Measurements from ENCODE around the gene CACNA1C. TPM values are rescaled to one million over a fixed set of nuclear protein-coding genes. Genes with fewer than 3 reads are reported as not detected.

CACNA1C gene
- total RNA-seq, 2 experiments from 2014 or later = 0.05 to 0.08 TPM

DNA sequence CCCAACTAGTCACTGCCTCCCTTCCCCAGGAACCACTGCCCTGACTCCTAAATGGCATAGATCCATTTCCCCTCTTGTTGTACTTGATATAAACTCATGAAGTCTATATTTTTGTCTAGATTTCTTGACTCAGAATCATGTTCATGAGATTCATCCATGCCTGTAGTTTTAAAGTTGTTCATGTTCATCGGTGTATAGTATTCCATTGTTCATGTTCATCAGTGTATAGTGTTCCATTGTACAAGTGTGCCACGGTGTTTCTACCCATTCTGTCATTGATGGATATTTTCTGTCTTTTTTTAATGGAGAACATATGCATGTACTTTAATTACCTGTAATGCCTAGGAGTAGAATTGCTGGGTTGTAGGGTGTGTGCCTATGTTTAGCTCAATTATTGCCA, 261.7 kb downstream of the CACNA1C start:
- ATAC-seq (ENCODE audit: poor library complexity) = no peak
- POLR2A ChIA-PET = no interaction called here
- H3K4me3 ChIP-seq (ENCODE audit: low read length) = no peak overlapping the region
- DNase-seq = no peak
- TF ChIP-seq, protein P1, sequence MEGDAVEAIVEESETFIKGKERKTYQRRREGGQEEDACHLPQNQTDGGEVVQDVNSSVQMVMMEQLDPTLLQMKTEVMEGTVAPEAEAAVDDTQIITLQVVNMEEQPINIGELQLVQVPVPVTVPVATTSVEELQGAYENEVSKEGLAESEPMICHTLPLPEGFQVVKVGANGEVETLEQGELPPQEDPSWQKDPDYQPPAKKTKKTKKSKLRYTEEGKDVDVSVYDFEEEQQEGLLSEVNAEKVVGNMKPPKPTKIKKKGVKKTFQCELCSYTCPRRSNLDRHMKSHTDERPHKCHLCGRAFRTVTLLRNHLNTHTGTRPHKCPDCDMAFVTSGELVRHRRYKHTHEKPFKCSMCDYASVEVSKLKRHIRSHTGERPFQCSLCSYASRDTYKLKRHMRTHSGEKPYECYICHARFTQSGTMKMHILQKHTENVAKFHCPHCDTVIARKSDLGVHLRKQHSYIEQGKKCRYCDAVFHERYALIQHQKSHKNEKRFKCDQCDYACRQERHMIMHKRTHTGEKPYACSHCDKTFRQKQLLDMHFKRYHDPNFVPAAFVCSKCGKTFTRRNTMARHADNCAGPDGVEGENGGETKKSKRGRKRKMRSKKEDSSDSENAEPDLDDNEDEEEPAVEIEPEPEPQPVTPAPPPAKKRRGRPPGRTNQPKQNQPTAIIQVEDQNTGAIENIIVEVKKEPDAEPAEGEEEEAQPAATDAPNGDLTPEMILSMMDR (IDR thresholded peaks at IDR 0.05) = no peak
- H3K27me3 Mint-ChIP-seq = no peaks in the 10 kb centered on the region
- no peaks in the 10 kb centered on the region for H3K9me3 ChIP-seq (ENCODE audit: control insufficient read depth in 1 of 2, insufficient read depth in 1 of 2, low read length in 2 of 2)
- H3K27ac ChIP-seq (ENCODE audit: low read depth in 1 of 2, low read length in 2 of 2) = no peak overlapping the region
- no peaks in the 10 kb centered on the region for H3K4me1 Mint-ChIP-seq (ENCODE audit: low read depth)
- intact Hi-C loops (cut with DNase I, micrococcal nuclease) = no loop called here
- H3K36me3 Mint-ChIP-seq (ENCODE audit: low read depth) = no peaks in the 10 kb centered on the region
- no peaks in the 10 kb centered on the region for H3K4me1 ChIP-seq (ENCODE audit: insufficient read depth, low read length)
- H3K36me3 ChIP-seq (ENCODE audit: insufficient read depth, low read length) = no peaks in the 10 kb centered on the region
- H3K4me3 Mint-ChIP-seq = no peak overlapping the region
- no peaks in the 10 kb centered on the region for H3K27me3 ChIP-seq (ENCODE audit: control insufficient read depth in 1 of 2, insufficient read depth in 2 of 2, low read length in 2 of 2)
- CTCF ChIA-PET = no interaction called here
- H3K9me3 Mint-ChIP-seq = no peaks in the 10 kb centered on the region
- no peak overlapping the region for H3K27ac Mint-ChIP-seq

DNA sequence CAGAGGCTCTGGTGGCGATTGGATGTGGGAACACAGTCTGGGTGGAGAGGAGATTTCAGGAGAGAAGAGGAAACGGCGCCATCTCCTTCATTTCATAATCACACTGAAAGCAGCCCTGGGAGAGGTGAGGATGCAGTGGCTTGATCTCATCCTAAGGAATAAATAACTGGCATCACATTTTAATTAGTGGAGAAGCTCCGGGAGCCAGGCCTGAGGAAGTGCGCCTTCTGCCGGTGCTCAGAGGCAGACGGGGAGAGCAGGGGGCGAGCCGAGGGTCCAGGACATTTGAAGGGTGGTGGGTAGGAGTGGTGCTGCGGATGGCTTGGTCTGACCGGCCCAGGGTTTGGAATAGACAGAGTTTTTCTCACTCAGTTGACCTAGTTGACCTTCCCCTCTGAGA, 265.0 kb downstream of the CACNA1C start:
- no peaks in the 10 kb centered on the region for H3K4me1 ChIP-seq (ENCODE audit: insufficient read depth, low read length)

DNA sequence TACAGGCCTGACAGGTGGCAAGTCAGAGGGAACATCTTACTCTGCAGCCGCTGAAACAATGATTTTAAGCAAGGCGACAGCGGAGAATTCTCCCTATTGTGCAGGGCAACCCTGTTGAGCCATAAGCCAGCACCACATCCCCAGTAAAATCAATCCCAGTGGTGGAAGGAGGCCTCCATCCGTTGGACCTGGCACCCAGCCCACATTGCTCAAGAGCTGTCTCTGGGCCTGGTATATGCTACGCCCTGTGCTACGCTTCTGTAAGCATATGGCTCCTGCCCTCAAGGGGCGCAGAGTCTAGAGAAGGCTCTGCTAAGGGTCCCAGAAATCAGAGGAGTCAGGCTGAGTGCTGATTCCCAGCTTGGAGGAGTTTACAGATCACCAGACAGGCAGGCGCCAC, 265.5 kb downstream of the CACNA1C start:
- H3K9me3 Mint-ChIP-seq = no peaks in the 10 kb centered on the region
- CTCF ChIA-PET = no interaction called here
- no peak for ATAC-seq (ENCODE audit: poor library complexity)

More for the DNA sequence above, 265.0 kb downstream of the CACNA1C start:
- Mint-ChIP-seq H3K4me3 (no peak overlapping the region), H3K4me1 (ENCODE audit: low read depth) (no peaks in the 10 kb centered on the region), H3K27me3 (peaks cover 13% of the 10 kb centered on the region), H3K9me3 (no peaks in the 10 kb centered on the region), H3K27ac (no peak overlapping the region), H3K36me3 (ENCODE audit: low read depth) (no peaks in the 10 kb centered on the region)
- Histone ChIP-seq H3K36me3 (ENCODE audit: insufficient read depth, low read length) (no peaks in the 10 kb centered on the region), H3K27me3 (ENCODE audit: control insufficient read depth in 1 of 2, insufficient read depth in 2 of 2, low read length in 2 of 2) (peaks cover 0 to 2% of the 10 kb centered on the region in 2 experiments), H3K27ac (ENCODE audit: low read depth in 1 of 2, low read length in 2 of 2) (no peak overlapping the region), H3K4me3 (ENCODE audit: low read length) (no peak overlapping the region), H3K9me3 (ENCODE audit: control insufficient read depth in 1 of 2, insufficient read depth in 1 of 2, low read length in 2 of 2) (no peaks in the 10 kb centered on the region)
- intact Hi-C loops (cut with DNase I, micrococcal nuclease) = no loop called here
- TF ChIP-seq, protein P1 (IDR thresholded peaks at IDR 0.05) = no peak
- POLR2A ChIA-PET = no interaction called here
- no peak for ATAC-seq (ENCODE audit: poor library complexity)
- no peak for DNase-seq
- CTCF ChIA-PET = no interaction called here

More for the DNA sequence above, 265.5 kb downstream of the CACNA1C start:
- intact Hi-C loops (cut with DNase I, micrococcal nuclease) = no loop called here
- H3K27me3 Mint-ChIP-seq = peaks cover 18% of the 10 kb centered on the region
- H3K4me3 Mint-ChIP-seq = no peak overlapping the region
- POLR2A ChIA-PET = no interaction called here
- Histone ChIP-seq H3K4me3 (ENCODE audit: low read length) (no peak overlapping the region), H3K4me1 (ENCODE audit: insufficient read depth, low read length) (no peaks in the 10 kb centered on the region), H3K36me3 (ENCODE audit: insufficient read depth, low read length) (no peaks in the 10 kb centered on the region), H3K27me3 (ENCODE audit: control insufficient read depth in 1 of 2, insufficient read depth in 2 of 2, low read length in 2 of 2) (peaks cover 0 to 5% of the 10 kb centered on the region in 2 experiments), H3K27ac (ENCODE audit: low read depth in 1 of 2, low read length in 2 of 2) (no peak overlapping the region), H3K9me3 (ENCODE audit: control insufficient read depth in 1 of 2, insufficient read depth in 1 of 2, low read length in 2 of 2) (no peaks in the 10 kb centered on the region)
- no peaks in the 10 kb centered on the region for H3K4me1 Mint-ChIP-seq (ENCODE audit: low read depth)
- H3K36me3 Mint-ChIP-seq (ENCODE audit: low read depth) = no peaks in the 10 kb centered on the region
- TF ChIP-seq, protein P1 (IDR thresholded peaks at IDR 0.05) = no peak
- no peak for DNase-seq
- no peak overlapping the region for H3K27ac Mint-ChIP-seq

Measured in CD4-positive, alpha-beta T cell (primary cell).